Measurements from ENCODE around the gene VPS4A.

Gene VPS4A

DNA sequence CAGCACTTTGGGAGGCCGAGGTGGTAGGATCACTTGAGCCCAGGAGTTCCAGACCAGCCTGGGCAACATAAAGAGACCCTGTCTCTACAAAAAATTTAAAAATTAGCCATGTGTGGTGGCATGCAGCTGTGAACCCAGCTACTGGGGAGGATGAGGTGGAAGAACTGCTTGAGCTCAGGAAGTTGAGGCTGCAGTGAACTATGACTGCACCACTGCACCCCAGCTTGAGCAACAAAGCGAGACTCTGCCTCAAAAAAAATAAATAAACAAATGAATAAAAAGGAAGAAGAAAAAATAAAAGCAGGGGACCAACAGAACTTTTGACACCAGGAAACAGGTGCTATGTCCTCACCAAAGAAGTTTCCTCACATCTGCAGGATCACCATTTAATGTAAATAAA lies 60.4 kb downstream of the VPS4A start:
- no peak for DNase-seq
- Histone ChIP-seq H3K4me3 (ENCODE audit: low read depth, low read length) (no peak overlapping the region), H3K9me3 (no peaks in the 10 kb centered on the region), H3K36me3 (peaks cover 41% of the 10 kb centered on the region), H3K4me1 (no peaks in the 10 kb centered on the region), H3K27me3 (no peaks in the 10 kb centered on the region)
- TF ChIP-seq, protein P1, sequence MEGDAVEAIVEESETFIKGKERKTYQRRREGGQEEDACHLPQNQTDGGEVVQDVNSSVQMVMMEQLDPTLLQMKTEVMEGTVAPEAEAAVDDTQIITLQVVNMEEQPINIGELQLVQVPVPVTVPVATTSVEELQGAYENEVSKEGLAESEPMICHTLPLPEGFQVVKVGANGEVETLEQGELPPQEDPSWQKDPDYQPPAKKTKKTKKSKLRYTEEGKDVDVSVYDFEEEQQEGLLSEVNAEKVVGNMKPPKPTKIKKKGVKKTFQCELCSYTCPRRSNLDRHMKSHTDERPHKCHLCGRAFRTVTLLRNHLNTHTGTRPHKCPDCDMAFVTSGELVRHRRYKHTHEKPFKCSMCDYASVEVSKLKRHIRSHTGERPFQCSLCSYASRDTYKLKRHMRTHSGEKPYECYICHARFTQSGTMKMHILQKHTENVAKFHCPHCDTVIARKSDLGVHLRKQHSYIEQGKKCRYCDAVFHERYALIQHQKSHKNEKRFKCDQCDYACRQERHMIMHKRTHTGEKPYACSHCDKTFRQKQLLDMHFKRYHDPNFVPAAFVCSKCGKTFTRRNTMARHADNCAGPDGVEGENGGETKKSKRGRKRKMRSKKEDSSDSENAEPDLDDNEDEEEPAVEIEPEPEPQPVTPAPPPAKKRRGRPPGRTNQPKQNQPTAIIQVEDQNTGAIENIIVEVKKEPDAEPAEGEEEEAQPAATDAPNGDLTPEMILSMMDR (IDR thresholded peaks at IDR 0.05; ENCODE audit: low read depth, low read length): no peak

DNA sequence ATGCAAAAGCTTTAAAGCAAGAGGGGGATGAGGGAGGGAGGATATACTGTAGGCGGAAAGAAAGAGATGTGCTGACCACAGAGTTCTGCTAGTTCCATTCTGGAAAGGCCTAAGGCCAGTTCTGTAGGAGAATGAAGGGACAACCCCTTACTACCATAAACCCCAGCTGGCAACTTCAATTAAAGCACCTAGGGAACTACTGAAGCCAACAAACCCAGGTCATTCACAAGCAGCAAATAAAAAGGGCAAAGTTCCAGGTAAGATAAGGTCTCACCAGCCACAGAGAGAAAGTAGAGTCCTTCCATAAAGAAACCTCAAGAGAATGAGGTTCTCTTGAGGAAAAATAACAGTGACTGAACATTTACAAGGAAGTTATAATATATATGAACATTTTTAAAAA lies 61.9 kb downstream of the VPS4A start:
- no peaks in the 10 kb centered on the region for H3K9me3 ChIP-seq
- no peaks in the 10 kb centered on the region for H3K4me1 ChIP-seq
- H3K4me3 ChIP-seq (ENCODE audit: low read depth, low read length): no peak overlapping the region
- no peaks in the 10 kb centered on the region for H3K27me3 ChIP-seq
- H3K36me3 ChIP-seq: peaks cover 38% of the 10 kb centered on the region
- TF ChIP-seq, protein P1 (IDR thresholded peaks at IDR 0.05; ENCODE audit: low read depth, low read length): no peak
- DNase-seq: no peak

All from BE2C (cell line).